Left cardiac atrium (tissue), 4 donors: ENCODE results near the gene C2CD3. TPM values are rescaled to one million over a fixed set of nuclear protein-coding genes. Genes with fewer than 3 reads are reported as not detected.
A peak's percentile ranks its signal among the peaks of the same experiment; 100 is the strongest.

Experiments
- ATAC-seq, 2 donors: fragments of 200-7000 bp; cut with Tn5 transposase; one replicate each; pipeline ENCODE4 v1.9.1; 2020; ENCODE audit warnings: mild to moderate bottlenecking in 2 of 2, moderate library complexity in 2 of 2
- DNase-seq: peaks from one replicate; pipeline ENCODE4 v3.0.0-alpha.2; 2020
- intact Hi-C, 2 donors: fragments of 100-400 bp; cut with DNase I; formaldehyde crosslinking; loops; one replicate each; pipeline versions ENCODE4 v1.14.1 to v1.15.1; 2022 to 2023
- total RNA-seq, 2 donors: library from RNA; stranded (reverse); fragmentation: NEBNext Ultra II Directional; extraction: Animal tissue kit (Norgen Biotek cat#: 25700); gene quantifications; one replicate each; pipeline ENCODE4 v1.2.1, GENCODE V29; 2021
- donor health status: DM: no; HTN: yes; CAD: no.
- donor health status: DM: no; HTN: yes; CAD: no; lungs with severe emphysema.
- donor health status: DM: yes; HTN: yes; CAD: no.
- donor health status: Dilated cardiomyopathy.

The C2CD3 gene
- total RNA-seq, 2 donors from 2014 or later: 12.2 to 17.9 TPM

DNA sequence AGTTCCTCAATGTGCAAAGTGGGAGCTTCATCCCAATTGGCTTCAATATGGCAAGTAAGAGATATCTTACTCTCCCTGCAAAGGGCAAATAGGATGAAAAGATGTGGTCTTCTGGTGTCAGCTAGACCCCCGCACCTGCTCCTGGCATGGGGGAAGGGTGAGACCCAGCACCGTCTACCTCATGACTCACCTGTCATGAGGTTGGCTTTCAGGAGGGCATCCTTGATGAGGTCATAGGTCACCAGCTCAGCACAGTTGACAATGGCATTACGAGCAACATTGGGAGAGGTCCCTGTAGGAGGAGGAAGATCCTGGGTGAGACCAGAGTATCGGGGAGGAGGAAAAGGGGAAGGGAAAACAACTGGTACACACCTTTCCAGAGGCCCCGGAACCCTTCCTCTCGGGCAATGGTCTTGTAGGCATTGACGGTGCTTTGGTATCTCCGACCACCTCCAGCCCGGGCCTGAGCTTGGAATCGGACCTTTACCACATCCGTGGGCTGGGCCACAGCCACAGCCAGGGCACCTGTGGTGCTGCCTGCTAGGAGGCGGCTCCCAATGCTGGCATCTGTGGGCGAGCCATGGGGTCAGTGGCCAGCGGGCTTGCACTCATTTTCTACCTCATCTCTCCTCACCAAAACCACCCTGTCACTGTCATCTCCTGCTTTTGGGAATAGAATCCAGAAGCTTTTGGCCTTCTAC is 194.2 kb downstream of the C2CD3 start:
- DNase-seq: no peak
- intact Hi-C loops: no loop called here
- no peak for ATAC-seq

- DNase-seq: no peak
- no peak for ATAC-seq
- intact Hi-C loops: no loop called here
These were observed 195.4 kb downstream of the C2CD3 start for GRCh38 chr11:73975479-73975757.

DNA sequence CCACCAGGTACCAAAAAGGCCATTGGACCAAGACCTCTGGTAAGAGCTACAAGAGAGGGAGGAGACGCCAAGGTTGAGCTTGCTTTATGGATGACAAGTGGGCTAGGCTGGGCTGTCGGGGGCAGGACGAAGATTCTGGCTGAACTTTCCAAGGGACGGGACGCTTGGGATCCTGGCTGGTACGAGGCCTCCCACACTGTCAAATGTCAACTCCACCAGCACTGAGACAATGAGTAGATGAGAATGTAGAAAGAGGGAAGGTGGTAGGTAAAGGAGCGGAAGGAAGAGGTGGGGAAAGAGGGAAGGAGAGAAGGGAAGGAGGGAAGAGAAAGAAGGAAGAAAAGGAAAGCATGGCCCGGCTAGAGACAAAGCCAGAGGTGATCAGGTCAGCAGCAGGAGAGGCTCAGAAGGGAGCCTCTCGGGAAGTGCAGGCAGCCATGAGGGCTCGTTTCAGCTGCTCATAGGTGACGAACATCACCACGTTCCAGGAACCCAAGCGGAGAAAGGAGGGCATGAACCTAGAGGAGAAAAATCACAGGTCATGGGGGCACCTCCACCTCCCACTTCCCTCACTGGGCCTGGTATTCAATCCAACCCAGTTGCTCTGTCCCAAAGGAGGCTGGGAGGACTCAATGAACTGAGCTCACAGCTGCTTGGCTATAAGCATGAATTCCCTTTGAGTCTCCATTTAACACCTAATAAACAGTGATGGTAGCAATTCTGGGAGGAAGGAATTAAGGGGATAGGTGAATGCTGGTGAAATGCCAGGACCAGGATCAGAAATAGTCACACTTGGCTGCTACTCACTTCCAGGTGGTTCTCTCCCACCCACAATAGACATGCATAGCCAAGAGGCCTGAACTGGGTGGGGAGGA is 196.0 kb downstream of the C2CD3 start:
- ATAC-seq (no peak), DNase-seq (no peak)

GRCh38 chr11:73972620-73973449 is 198.0 kb downstream of the C2CD3 start:
- intact Hi-C loops: no loop called here
- no peak for DNase-seq
- no peak for ATAC-seq

More for the DNA sequence above, 196.0 kb downstream of the C2CD3 start:
- intact Hi-C loops: no loop called here

- intact Hi-C loops: no loop called here
- DNase-seq (no peak), ATAC-seq (no peak)
These were observed 198.6 kb downstream of the C2CD3 start for GRCh38 chr11:73972187-73972586.

DNA sequence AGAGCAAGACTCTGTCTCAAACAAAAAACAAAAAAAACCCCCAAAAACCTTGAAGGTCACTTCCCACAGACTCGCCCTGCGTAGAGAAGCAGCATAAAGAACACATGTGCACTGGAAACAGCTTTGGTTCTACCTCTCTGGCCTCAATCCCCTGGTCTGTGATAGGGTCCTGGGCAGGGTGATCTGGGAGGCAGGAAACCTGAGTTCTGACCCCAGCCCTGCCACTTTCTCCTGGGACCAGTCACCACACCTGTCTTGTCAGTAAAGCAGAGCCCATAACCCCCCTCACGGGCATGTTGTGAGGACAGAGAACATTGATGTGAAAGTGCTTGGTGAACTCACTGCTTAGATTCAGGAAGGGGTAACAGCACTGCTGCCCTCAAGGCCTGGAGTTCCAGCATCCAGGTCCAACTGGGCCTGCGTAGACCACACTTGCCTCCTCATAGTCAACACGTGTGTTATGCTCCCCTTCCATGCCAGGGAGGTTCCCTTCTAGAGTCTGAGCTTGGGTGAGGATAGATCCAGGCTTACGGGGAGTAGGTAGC is 199.6 kb downstream of the C2CD3 start:
- ATAC-seq (peak; percentile 3 to 18), DNase-seq (no peak)
- intact Hi-C loops: no loop called here

- ATAC-seq: no peak
- intact Hi-C loops: no loop called here
- DNase-seq: no peak
These were observed 200.6 kb downstream of the C2CD3 start for GRCh38 chr11:73969991-73970800.

DNA sequence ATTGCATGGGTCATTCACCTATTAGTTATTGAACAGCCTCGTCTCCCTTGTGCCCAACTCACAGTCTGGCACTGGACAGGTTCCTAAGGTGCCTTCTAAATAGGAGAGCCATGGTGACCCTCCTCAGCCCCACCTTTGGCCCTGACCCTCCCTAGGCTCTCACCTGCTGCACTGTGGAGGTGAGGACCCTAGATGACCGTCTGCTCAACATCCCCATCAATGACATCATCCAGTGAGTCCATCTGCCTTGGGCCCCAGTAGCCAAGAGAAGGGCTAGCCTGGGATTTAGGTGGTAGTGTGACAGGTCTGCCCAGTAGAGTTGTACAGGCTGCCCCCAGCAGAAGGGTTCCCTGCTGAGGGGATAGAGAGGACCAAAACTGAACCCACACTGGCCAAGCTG is 201.7 kb downstream of the C2CD3 start:
- DNase-seq (no peak), ATAC-seq (no peak)
- intact Hi-C loops: no loop called here

DNA sequence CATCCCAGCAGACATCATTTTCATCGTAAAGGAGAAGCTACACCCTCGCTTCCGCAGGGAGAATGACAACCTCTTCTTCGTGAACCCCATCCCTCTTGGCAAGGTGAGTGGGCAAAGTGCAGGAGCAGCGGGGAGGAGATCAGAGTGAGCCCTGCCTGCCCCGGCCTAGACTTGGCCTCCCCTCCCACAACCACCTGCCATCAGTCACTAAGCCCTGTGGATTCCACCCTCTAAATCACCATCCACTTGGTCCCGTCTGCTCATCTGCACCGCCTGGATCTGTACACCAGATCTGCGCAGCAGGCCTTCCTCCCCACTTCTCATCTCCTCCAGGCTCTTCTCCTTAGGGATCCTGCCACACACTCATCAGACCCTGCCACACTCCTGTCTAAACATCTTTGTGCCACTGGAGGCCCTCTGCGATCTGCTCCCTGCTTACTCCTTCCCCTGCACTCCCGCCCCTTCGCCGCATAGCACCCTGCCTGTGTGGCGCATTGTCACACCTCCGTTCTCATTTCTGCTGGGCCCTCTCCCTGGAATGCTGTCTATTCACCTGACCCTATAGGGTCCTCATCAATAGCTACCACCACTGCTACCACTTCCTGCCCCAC is 202.3 kb downstream of the C2CD3 start:
- intact Hi-C loops: no loop called here
- ATAC-seq: no peak
- DNase-seq: no peak

DNA sequence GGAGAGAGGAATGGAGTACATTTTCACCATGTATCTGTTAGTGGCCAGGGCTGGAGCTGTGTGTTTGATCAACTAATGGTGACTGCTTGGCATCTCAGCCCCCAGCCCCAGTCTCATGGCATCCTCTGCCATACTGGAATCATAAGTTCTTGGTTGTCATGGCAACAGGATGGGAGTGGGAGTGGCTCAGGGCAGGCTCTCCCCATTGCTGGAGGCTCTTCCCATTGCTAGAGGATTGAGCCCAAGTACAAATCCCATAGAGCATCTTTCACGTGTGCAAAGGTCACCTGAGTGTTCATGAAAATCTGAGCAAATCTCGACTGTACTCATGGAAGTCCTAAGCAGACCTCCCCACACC is 205.1 kb downstream of the C2CD3 start:
- ATAC-seq: no peak

DNA sequence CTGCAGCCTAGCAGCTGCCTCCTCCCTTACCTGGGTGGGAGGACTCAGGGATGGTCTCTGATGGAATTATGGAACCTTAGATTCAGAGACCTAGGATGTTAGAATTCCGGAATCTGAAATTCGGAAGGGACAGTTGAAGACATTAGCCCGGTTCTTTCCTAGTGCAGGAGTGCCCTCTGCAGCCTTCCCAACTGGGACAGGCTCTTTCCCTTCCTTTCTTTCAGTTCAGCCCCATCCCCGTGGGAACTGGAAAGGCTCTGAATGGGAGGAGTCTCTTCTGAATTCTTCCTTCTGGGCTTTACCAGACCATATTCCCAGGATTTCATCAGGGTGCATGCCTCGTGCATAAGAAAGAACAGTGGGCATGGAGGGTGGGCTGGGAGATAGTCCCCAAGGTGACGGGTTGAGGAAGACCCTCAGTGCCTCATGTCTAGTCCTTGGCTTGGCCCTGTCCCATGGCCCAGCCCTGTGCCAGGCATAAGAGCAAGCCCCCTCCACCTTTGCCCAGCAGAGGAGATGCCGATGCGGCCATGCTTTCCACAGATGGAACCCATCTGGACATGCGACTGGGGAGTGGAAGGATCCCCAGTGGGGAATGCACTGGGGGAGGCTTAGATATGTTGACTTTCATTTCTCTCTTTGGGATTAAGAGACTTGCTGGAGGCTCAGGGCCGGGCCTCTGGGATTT is 205.6 kb downstream of the C2CD3 start:
- ATAC-seq (peak in 1 of 2 donors; percentile 46), DNase-seq (no peak)
- intact Hi-C loops: no loop called here

More for the DNA sequence above, 205.1 kb downstream of the C2CD3 start:
- no peak for DNase-seq
- intact Hi-C loops: no loop called here

- peak in 1 of 2 donors; percentile 8 for ATAC-seq
- intact Hi-C loops: no loop called here
- no peak for DNase-seq
These were observed 206.9 kb downstream of the C2CD3 start for GRCh38 chr11:73963861-73964260.

Other genes starting within 250 kb of the C2CD3 start
- gene DNAJB13, start 220.0 kb downstream of the C2CD3 start, total RNA-seq: not detected
- gene UCP2, start 188.2 kb downstream of the C2CD3 start, total RNA-seq: 10 to 100 TPM; 21.6 to 30.2 TPM
- gene UCP3, start 161.9 kb downstream of the C2CD3 start, total RNA-seq: 1 to 10 TPM; 1.1 to 2.2 TPM
- 10 to 100 TPM; 26.9 to 31.7 TPM for gene PPME1, start 287 bp upstream of the C2CD3 start, total RNA-seq
- gene P4HA3, start 140.6 kb upstream of the C2CD3 start, total RNA-seq: under 1 TPM; 0.31 to 0.38 TPM
- 1 to 10 TPM; 3.1 to 3.3 TPM for gene PGM2L1, start 227.4 kb upstream of the C2CD3 start, total RNA-seq